Gastrocnemius medialis (tissue), 4 donors: ENCODE data around the gene NHLRC3. TPM values are rescaled to one million over a fixed set of nuclear protein-coding genes. Genes with fewer than 3 reads are reported as not detected.
A peak's percentile ranks its signal among the peaks of the same experiment; 100 is the strongest.

Experiments
- ATAC-seq, 2 donors: fragments of 150-250 bp; one replicate each; pipeline ENCODE4 v1.9.1; 2016
- DNase-seq, 2 donors: peaks; one replicate each; pipeline ENCODE4 v3.0.0-alpha.2; 2019
- H3K27ac ChIP-seq, 4 donors: fragments of 200-600 bp; sonication (generic); 1 replicate in 1 of 4; 2 replicates in 3 of 4; pipeline ENCODE4 v1.5.1; 2016 to 2018; ENCODE audit warnings: mild to moderate bottlenecking in 2 of 4, moderate library complexity in 1 of 4
- H3K27me3 ChIP-seq, 3 donors: fragments of 200-600 bp; sonication (generic) in 2 of 3; 1 replicate in 1 of 3; 2 replicates in 2 of 3; pipeline versions ENCODE4 v1.5.1 to v1.6.0; 2016 to 2019; ENCODE audit warnings: mild to moderate bottlenecking in 1 of 3, moderate library complexity in 1 of 3
- H3K36me3 ChIP-seq, 2 donors: fragments of 200-600 bp; sonication (generic) in 1 of 2; one replicate each; pipeline ENCODE4 v1.5.1; 2017 to 2018
- H3K4me1 ChIP-seq, 2 donors: fragments of 200-600 bp; sonication (generic) in 1 of 2; one replicate each; pipeline ENCODE4 v1.5.1; 2016 to 2017; ENCODE audit warnings: mild to moderate bottlenecking in 2 of 2
- H3K4me3 ChIP-seq, 4 donors: fragments of 200-600 bp; sonication (generic) in 3 of 4; 1 replicate in 1 of 4; 2 replicates in 3 of 4; pipeline ENCODE4 v1.5.1; 2016 to 2019; ENCODE audit warnings: mild to moderate bottlenecking in 2 of 4
- H3K9me3 ChIP-seq, 3 donors: fragments of 200-600 bp; sonication (generic) in 2 of 3; 1 replicate in 1 of 3; 2 replicates in 2 of 3; pipeline ENCODE4 v1.5.1; 2016 to 2019
- POLR2A ChIP-seq, 2 donors: fragments of 450-650 bp; IDR thresholded peaks; one replicate each; pipeline ENCODE4 v1.6.1; 2017; ENCODE audit warnings: antibody characterized with exemption in 2 of 2, mild to moderate bottlenecking in 2 of 2, moderate library complexity in 2 of 2
- in situ Hi-C, 4 donors: fragments of 200-750 bp; cut with MboI; loops; one replicate each; pipeline versions ENCODE4 v1.15.0 to v1.8.0; 2017; ENCODE audit warnings: low sequenced_read_pairs in 4 of 4
- intact Hi-C: fragments of 100-400 bp; cut with DNase I; formaldehyde crosslinking; loops from one replicate; pipeline ENCODE4 v1.15.1; 2023; ENCODE audit warnings: low total_unique reads
- total RNA-seq, 4 donors: library from RNA; depleted of rRNA; stranded (reverse); fragments of >200 nt; gene quantifications; one replicate each; pipeline versions ENCODE4 v1.1.0 to v1.2.3, GENCODE V29; 2016
- TF ChIP-seq, protein P1 (sequence below), 5 experiments: fragments of 450-650 bp in 3 of 5; fragments of 200-600 bp in 2 of 5; sonication (generic) in 2 of 5; IDR thresholded peaks in 4 of 5; conservative IDR thresholded peaks in 1 of 5; 1 replicate in 4 of 5; 2 replicates in 1 of 5; pipeline ENCODE4 v1.5.1; 2016 to 2019; ENCODE audit warnings: antibody characterized with exemption in 5 of 5, mild to moderate bottlenecking in 3 of 5, moderate library complexity in 3 of 5

NHLRC3 gene
- total RNA-seq, 4 donors from 2014 or later: 7.8 to 10.5 (median 8.0) TPM

- Histone ChIP-seq H3K27me3 (no peaks in the 10 kb centered on the region), H3K27ac (no peak overlapping the region), H3K9me3 (no peaks in the 10 kb centered on the region), H3K4me1 (peaks cover 5 to 7% of the 10 kb centered on the region in 2 donors), H3K4me3 (no peak overlapping the region), H3K36me3 (peaks cover 0 to 51% of the 10 kb centered on the region in 2 donors)
- TF ChIP-seq, protein P1, sequence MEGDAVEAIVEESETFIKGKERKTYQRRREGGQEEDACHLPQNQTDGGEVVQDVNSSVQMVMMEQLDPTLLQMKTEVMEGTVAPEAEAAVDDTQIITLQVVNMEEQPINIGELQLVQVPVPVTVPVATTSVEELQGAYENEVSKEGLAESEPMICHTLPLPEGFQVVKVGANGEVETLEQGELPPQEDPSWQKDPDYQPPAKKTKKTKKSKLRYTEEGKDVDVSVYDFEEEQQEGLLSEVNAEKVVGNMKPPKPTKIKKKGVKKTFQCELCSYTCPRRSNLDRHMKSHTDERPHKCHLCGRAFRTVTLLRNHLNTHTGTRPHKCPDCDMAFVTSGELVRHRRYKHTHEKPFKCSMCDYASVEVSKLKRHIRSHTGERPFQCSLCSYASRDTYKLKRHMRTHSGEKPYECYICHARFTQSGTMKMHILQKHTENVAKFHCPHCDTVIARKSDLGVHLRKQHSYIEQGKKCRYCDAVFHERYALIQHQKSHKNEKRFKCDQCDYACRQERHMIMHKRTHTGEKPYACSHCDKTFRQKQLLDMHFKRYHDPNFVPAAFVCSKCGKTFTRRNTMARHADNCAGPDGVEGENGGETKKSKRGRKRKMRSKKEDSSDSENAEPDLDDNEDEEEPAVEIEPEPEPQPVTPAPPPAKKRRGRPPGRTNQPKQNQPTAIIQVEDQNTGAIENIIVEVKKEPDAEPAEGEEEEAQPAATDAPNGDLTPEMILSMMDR (IDR thresholded peaks at IDR 0.05 in 4 of 5, conservative IDR thresholded peaks at IDR 0.05 in 1 of 5): no peak
- no peak for TF ChIP-seq POLR2A (IDR thresholded peaks at IDR 0.05)
- intact Hi-C loops (no loop called here), in situ Hi-C loops (no loop called here)
- ATAC-seq (no peak), DNase-seq (no peak)
Measured at GRCh38 chr13:39020853-39021462, 17.3 kb upstream of the NHLRC3 start.

- peaks cover 0 to 73% of the 10 kb centered on the region in 2 donors for H3K36me3 ChIP-seq
- in situ Hi-C loops (no loop called here), intact Hi-C loops (no loop called here)
- no peak overlapping the region for H3K27ac ChIP-seq
- ATAC-seq (no peak), DNase-seq (no peak)
- no peaks in the 10 kb centered on the region for H3K27me3 ChIP-seq
- H3K4me3 ChIP-seq: no peak overlapping the region
- H3K9me3 ChIP-seq: no peaks in the 10 kb centered on the region
- no peaks in the 10 kb centered on the region for H3K4me1 ChIP-seq
- no peak for TF ChIP-seq POLR2A (IDR thresholded peaks at IDR 0.05)
- TF ChIP-seq, protein P1 (IDR thresholded peaks at IDR 0.05 in 4 of 5, conservative IDR thresholded peaks at IDR 0.05 in 1 of 5): no peak
Measured at GRCh38 chr13:39023316-39023715, 14.9 kb upstream of the NHLRC3 start.

GRCh38 chr13:39023761-39024160 is 14.5 kb upstream of the NHLRC3 start:
- in situ Hi-C loops: no loop called here
- Histone ChIP-seq H3K27ac (no peak overlapping the region), H3K36me3 (peaks cover 0 to 77% of the 10 kb centered on the region in 2 donors), H3K4me3 (no peak overlapping the region), H3K4me1 (no peaks in the 10 kb centered on the region), H3K9me3 (no peaks in the 10 kb centered on the region), H3K27me3 (no peaks in the 10 kb centered on the region)
- TF ChIP-seq, protein P1 (IDR thresholded peaks at IDR 0.05 in 4 of 5, conservative IDR thresholded peaks at IDR 0.05 in 1 of 5): no peak
- no peak for TF ChIP-seq POLR2A (IDR thresholded peaks at IDR 0.05)
- DNase-seq: no peak
- intact Hi-C loops: no loop called here
- ATAC-seq: no peak

DNA sequence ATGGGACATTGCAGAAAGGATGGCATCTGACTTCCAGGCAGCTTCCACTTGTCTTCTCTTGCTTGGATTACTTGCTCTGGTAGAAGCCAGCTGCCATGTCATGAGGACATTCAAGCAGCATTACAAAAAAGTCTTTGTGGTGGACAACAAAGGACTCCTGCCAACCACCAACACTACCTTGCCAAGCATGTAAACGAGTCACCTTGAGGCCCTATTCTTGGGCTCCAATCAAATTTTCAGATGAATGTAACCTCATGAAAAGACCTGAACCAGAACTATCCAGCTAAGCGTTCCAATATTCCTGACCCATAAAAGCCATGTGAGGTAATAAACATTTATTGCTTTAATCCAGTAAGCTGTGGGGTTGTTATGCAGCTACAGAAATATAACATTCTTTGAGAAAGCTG is 12.8 kb upstream of the NHLRC3 start:
- H3K9me3 ChIP-seq: no peaks in the 10 kb centered on the region
- ATAC-seq: peak in 1 of 2 donors; percentile 73
- TF ChIP-seq POLR2A (IDR thresholded peaks at IDR 0.05): no peak
- TF ChIP-seq, protein P1 (IDR thresholded peaks at IDR 0.05 in 4 of 5, conservative IDR thresholded peaks at IDR 0.05 in 1 of 5): no peak
- in situ Hi-C loops: loop anchor here in 1 of 4 donors (25.0 kb wide), 1 partner anchor 587 kb away; the partner anchor contains the start of gene LHFPL6
- peak overlapping the region in 1 of 4 donors; percentile 14 for H3K27ac ChIP-seq
- peaks cover 0 to 78% of the 10 kb centered on the region in 2 donors for H3K36me3 ChIP-seq
- peak in 1 of 2 donors; percentile 16 for DNase-seq
- no peaks in the 10 kb centered on the region for H3K4me1 ChIP-seq
- H3K27me3 ChIP-seq: no peaks in the 10 kb centered on the region
- intact Hi-C loops: no loop called here
- no peak overlapping the region for H3K4me3 ChIP-seq
